SU-DHL-6 (cell line): ENCODE results near the gene GRIK4.
A peak's percentile ranks its signal among the peaks of the same experiment; 100 is the strongest.

Experiments used
- H2AFZ ChIP-seq: fragments of 200-600 bp; sonication (generic); 2 replicates; pipeline ENCODE4 v1.6.1; 2014; ENCODE audit warnings: low read depth, mild to moderate bottlenecking, moderate library complexity, mixed read lengths, antibody characterized with exemption, low read length; ENCODE audit not compliant: severe bottlenecking
- H3F3A ChIP-seq: fragments of 200-600 bp; shearing (Covaris generic); 2 replicates; pipeline ENCODE4 v1.6.0; 2016; ENCODE audit warnings: antibody characterized with exemption, mild to moderate bottlenecking; ENCODE audit not compliant: insufficient read depth
- H3K27ac ChIP-seq: fragments of 200-600 bp; sonication (generic); 2 replicates; pipeline ENCODE4 v1.5.1; 2016; ENCODE audit warnings: low read depth, mild to moderate bottlenecking, low read length, moderate library complexity, mixed read lengths
- H3K27me3 ChIP-seq: fragments of 200-600 bp; sonication (generic), shearing (Covaris generic); 2 replicates; pipeline ENCODE4 v1.6.0; 2014; ENCODE audit warnings: mild to moderate bottlenecking, low read length
- H3K36me3 ChIP-seq: fragments of 200-600 bp; sonication (generic); 2 replicates; pipeline ENCODE4 v1.6.1; 2014; ENCODE audit warnings: mild to moderate bottlenecking, low read length, mixed read lengths
- H3K4me2 ChIP-seq: fragments of 300-600, 200-600 bp; shearing (Covaris generic), sonication (generic); 2 replicates; pipeline ENCODE4 v1.6.0; 2014; ENCODE audit warnings: low read length, low read depth, mild to moderate bottlenecking; ENCODE audit not compliant: poor library complexity, severe bottlenecking
- H3K4me3 ChIP-seq: fragments of 200-600 bp; sonication (generic); 2 replicates; pipeline ENCODE4 v1.5.1; 2014; ENCODE audit warnings: antibody characterized with exemption, low read length, mild to moderate bottlenecking, mixed read lengths; ENCODE audit not compliant: insufficient read depth, poor library complexity, severe bottlenecking
- H3K79me2 ChIP-seq: fragments of 200-600 bp; sonication (generic); 2 replicates; pipeline ENCODE4 v1.6.1; 2014; ENCODE audit warnings: mild to moderate bottlenecking, low read length, moderate library complexity; ENCODE audit not compliant: insufficient read depth
- H3K9ac ChIP-seq: fragments of 200-600 bp; sonication (generic); 2 replicates; pipeline ENCODE4 v1.7.0; 2014; ENCODE audit warnings: mild to moderate bottlenecking, low read length
- H3K9me2 ChIP-seq: fragments of 200-600 bp; sonication (generic); replicated peaks from 2 replicates; pipeline ENCODE4 v1.6.1; 2014; ENCODE audit warnings: low read length; ENCODE audit not compliant: insufficient read depth
- H3K9me3 ChIP-seq: fragments of 200-600 bp; sonication (generic); 2 replicates; pipeline ENCODE4 v1.6.1; 2014; ENCODE audit warnings: low read length, mixed read lengths; ENCODE audit not compliant: insufficient read depth
- H4K20me1 ChIP-seq: fragments of 200-600 bp; sonication (generic); 2 replicates; pipeline ENCODE4 v1.6.1; 2014; ENCODE audit warnings: low read depth, mild to moderate bottlenecking, antibody characterized with exemption, low read length, moderate library complexity, mixed read lengths
- EZH2phosphoT487 ChIP-seq: fragments of 200-600 bp; sonication (generic), shearing (Covaris generic); conservative IDR thresholded peaks from 2 replicates; pipeline ENCODE4 v1.6.1; 2018; ENCODE audit warnings: mild to moderate bottlenecking, antibody characterized with exemption, low read length, moderate library complexity, mixed read lengths
- TF ChIP-seq, protein P1 (sequence below): fragments of 200-600 bp; sonication (generic); IDR thresholded peaks from one replicate; pipeline ENCODE4 v1.5.1; 2017; ENCODE audit warnings: antibody characterized with exemption, mild to moderate bottlenecking, low read length, moderate library complexity; ENCODE audit not compliant: insufficient read depth, poor library complexity, severe bottlenecking

Gene GRIK4

DNA sequence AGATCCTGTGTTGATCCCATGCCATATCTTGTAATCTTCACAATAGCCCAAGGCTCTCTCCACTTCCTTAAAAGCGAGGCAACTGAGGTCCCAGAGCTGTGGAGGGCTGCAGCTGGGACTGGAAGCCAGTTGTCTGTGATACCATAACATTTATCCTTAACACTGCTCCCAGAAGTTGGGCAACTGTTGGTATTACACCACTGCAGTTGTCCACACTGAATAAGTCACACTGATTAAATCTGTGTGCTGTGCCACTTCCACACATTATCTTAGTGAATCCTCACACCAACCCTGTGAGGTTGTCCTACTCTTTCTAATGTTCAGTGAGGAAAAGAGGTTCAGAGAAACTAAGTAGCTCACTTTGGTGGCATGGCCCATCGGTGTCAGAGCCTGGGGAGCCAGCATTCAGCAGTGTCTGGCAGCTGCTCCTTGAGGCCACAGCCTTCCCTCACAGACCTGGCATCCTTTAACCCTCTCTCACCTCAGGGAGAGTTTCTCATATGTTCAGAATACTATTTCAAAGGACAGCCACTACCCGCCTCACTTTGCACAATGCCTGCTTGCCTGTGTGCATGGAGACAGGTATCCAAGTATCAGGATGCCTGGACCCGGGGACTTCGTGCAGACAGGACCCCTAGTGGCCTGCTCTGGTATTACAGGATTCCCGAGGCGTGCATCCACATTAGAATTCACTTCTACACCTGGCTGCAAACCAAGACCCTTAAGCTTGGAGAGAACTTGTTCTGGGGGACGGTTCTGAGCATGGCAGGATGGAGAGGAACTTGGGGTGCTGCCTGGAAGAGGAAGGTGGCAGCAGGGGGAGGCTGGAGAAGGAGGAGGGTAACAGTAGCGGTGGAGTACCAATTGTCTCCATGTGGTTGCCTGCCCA lies 290.5 kb downstream of the GRIK4 start:
- TF ChIP-seq, protein P1, sequence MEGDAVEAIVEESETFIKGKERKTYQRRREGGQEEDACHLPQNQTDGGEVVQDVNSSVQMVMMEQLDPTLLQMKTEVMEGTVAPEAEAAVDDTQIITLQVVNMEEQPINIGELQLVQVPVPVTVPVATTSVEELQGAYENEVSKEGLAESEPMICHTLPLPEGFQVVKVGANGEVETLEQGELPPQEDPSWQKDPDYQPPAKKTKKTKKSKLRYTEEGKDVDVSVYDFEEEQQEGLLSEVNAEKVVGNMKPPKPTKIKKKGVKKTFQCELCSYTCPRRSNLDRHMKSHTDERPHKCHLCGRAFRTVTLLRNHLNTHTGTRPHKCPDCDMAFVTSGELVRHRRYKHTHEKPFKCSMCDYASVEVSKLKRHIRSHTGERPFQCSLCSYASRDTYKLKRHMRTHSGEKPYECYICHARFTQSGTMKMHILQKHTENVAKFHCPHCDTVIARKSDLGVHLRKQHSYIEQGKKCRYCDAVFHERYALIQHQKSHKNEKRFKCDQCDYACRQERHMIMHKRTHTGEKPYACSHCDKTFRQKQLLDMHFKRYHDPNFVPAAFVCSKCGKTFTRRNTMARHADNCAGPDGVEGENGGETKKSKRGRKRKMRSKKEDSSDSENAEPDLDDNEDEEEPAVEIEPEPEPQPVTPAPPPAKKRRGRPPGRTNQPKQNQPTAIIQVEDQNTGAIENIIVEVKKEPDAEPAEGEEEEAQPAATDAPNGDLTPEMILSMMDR, result peak; percentile 85
- no peak for TF ChIP-seq EZH2phosphoT487
- Histone ChIP-seq H3K27ac (no peak overlapping the region), H3K4me3 (no peak overlapping the region), H3K9me3 (no peaks in the 10 kb centered on the region), H4K20me1 (no peaks in the 10 kb centered on the region), H3F3A (no peaks in the 10 kb centered on the region), H2AFZ (no peak overlapping the region), H3K79me2 (no peaks in the 10 kb centered on the region), H3K4me2 (no peak overlapping the region), H3K36me3 (no peaks in the 10 kb centered on the region), H3K27me3 (no peaks in the 10 kb centered on the region), H3K9me2 (no peaks in the 10 kb centered on the region), H3K9ac (no peak overlapping the region)

DNA sequence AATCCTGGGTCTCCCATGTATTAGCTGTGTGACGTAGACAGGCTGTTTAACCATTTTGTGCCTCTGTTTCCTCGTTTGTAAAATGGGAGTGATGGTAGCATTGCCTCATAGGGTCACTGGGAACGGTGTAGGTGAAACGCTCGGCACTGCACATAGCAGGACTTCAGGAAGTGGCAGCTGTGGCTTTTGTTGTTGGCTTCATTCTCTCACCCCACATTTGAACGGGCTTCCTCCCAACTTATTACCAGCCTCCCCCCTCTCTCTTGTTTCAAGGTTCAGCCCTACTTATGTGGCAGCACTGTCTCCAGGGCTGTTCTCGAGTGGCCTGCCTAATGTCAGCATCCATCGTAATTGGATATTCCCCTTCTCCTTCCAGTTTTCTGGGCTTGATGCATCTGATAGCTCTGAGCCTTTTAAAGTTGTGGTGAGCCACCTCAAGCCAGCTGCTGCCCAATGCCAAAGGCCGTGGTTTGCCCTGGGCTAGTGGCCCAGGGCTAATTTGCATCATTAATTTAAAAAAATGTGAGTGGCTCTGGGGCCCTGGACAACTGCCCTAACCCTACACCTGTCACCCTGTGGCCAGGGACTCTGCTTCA lies 294.5 kb downstream of the GRIK4 start:
- H3F3A ChIP-seq, result no peaks in the 10 kb centered on the region
- H3K4me2 ChIP-seq, result no peak overlapping the region

DNA sequence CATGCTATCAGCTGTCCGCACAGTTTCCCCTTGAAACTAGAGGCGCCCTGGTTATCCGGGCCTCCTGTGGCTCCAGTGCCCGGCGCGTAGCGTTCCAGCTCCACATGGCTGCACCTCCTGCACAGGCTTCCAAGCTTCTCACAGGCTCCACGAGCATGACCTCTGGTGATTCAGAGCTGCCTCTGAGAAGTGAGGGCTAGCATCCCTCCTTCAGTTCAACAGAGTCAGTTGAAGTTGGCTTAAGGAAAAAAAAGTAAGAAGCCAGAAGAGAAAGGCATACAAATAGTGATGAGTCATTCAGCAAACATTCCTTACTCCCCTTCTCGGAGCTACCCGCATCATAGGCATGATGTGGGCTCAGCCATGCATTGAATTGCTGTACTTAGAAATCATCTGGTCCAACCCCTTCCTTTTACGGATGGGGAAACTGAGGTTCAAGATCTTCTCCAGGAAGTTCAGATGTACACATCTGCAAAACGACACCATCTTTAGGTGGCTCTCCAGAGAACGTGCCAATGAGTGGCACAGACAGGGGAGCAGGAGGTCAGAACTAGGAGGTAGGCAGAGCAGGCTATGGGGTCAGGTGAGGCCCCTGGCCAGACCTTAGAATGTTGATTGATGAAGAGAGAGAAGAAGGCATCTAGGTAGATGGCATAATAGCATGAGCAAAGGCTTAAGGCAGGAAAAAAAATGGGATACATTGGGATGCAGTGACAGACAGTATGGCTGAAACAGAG lies 296.0 kb downstream of the GRIK4 start:
- Histone ChIP-seq H3K9ac (no peak overlapping the region), H3F3A (no peaks in the 10 kb centered on the region), H3K9me2 (no peaks in the 10 kb centered on the region), H3K4me2 (no peak overlapping the region), H2AFZ (no peak overlapping the region), H3K36me3 (no peaks in the 10 kb centered on the region), H3K9me3 (no peaks in the 10 kb centered on the region), H3K27me3 (no peaks in the 10 kb centered on the region), H3K79me2 (no peaks in the 10 kb centered on the region), H3K4me3 (no peak overlapping the region), H4K20me1 (no peaks in the 10 kb centered on the region), H3K27ac (no peak overlapping the region)
- TF ChIP-seq, protein P1, result no peak
- no peak for TF ChIP-seq EZH2phosphoT487

More for the DNA sequence above, 294.5 kb downstream of the GRIK4 start:
- no peak overlapping the region for H3K9ac ChIP-seq
- no peak overlapping the region for H2AFZ ChIP-seq
- no peaks in the 10 kb centered on the region for H3K9me3 ChIP-seq
- H3K27ac ChIP-seq, result no peak overlapping the region
- TF ChIP-seq, protein P1, result no peak
- no peak for TF ChIP-seq EZH2phosphoT487
- no peaks in the 10 kb centered on the region for H3K79me2 ChIP-seq
- H3K36me3 ChIP-seq, result no peaks in the 10 kb centered on the region
- H3K4me3 ChIP-seq, result no peak overlapping the region
- no peaks in the 10 kb centered on the region for H3K27me3 ChIP-seq
- no peaks in the 10 kb centered on the region for H4K20me1 ChIP-seq
- H3K9me2 ChIP-seq, result no peaks in the 10 kb centered on the region
